Hematopoietic multipotent progenitor cell treated with erythropoietin and hydrocortisone succinate and interleukin-3 and kit ligand, for 8 days (in vitro differentiated cells): ENCODE results near the gene ZSCAN2.
"Not testable (repeated sequence)": the region's sequence is repeated elsewhere in the genome, so short reads cannot be mapped to it uniquely, and the experiment has no call there.

Experiments used
- DNase-seq: peaks from one replicate; pipeline ENCODE4 v3.0.0-alpha.2; 2015

Gene ZSCAN2

DNA sequence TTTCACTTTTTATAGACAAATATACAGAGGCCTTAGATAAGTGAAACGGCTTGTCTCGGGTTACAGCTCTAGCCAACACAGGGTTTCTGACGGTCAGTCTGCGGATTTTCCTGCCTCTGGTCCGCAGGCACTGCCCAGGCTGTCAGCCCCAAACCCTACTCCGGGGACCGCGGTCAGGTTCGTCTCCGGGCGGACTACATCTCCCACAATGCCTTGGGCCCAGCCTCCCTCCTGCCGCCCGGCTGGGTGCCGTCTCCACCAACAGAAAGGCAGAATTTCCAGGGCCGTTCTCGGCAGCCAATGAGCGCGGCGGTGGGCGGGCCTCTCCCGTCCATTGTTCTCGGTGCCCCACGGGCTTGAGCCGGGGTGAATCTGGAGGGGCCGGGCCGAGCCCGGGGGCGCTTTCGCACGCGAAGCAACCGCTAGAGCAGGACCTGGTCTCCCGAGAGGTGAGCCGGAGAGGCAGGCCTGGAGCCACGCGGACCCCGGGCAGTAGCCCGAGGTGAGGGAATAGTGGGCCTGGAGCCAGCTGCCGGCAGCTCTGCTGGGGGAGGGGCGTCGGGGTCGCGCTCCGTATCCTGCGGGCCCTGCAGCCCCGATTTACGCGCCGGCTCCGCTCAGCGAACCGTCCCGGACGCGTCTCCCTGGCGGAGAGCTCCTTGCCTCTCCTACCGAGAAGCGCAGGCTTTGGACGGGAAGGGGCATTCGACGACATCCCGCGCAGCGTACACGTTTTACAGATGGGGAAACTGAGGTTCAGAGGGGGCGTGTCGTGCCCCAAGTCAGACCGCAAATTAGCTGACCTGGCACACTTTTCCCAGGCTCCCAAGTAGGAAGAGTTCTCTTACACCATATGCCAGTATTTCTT is at the start of gene ZSCAN2:
TSS of gene ZSCAN2 (plus strand) at position 323 of the 868 bp plus-strand sequence. CDS start 2,919 bp downstream, outside the sequence.
- peak; percentile 94 for DNase-seq

DNA sequence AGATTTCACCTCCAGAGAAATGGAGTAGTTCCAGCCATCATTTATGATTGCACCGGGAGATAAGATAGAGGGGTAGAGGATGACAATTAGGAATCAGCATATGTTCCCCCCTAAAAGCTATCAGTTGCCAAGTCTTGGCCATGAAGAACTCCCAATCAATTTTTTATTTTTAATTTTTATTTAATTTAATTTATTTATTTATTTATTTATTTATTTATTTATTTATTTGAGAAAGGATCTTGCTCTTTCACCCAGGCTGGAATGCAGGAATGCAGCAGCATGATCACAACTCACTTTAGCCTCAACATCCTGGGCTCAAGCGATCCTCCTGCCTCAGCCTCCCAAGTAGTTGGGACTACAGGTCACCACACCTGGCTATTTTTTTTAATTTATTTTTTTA is 49.2 kb upstream of the ZSCAN2 start:
- not testable (repeated sequence) for DNase-seq

DNA sequence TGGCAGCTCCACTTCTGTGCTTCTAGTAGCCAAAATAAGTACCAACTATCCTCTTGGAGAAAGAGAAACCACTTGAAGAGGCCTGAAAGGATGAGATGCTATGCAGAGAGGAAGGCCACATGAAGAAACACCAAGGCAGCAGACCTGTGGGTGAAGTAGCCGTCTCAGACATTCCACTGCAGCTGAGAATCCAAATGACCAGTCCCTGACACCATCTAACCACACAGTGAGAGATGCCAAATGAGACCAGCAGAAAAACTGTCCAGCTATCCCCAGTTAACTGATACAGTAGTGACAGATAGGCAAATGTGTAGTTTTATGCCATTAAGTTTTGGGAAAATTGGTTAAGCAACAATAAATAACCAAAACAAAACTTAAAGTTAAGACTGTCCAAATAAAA is 47.9 kb upstream of the ZSCAN2 start:
- DNase-seq, result no peak

- DNase-seq, result not testable (repeated sequence)
Observed at GRCh38 chr15:84556690-84557089, 44.1 kb upstream of the ZSCAN2 start.

GRCh38 chr15:84568021-84568420 is 32.8 kb upstream of the ZSCAN2 start:
- DNase-seq, result not testable (repeated sequence)

DNA sequence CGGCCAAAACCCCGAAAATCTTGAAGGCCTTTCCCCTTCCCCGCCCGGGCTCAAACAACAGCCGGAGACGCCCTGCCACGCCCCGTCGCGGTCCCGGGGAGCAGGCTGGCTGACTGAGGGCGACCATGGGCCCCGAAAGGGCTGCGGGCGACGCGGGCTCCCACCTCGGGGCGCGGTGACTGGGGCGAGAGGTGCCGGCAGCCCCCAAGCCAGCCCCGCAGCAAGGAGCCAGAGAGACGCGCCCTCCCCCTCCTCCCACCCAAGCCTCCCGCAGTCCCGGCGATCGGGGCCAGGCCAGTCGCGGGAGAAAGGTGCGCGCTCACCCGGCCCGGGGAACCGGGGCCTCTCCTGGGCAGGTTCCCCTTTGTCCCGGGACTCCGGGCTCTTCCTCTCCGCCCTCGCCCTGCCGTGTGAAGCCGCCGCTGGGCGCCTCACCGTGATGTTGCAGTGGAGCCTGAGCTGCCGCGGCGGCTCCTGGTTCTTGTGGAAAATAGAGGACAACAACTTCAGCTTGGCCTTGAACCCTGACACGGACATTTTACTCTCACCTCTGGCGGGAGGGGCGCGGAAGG is 30.6 kb upstream of the ZSCAN2 start:
- DNase-seq, result peak; percentile 59

GRCh38 chr15:84572231-84572630 is 28.6 kb upstream of the ZSCAN2 start:
- no peak for DNase-seq

DNA sequence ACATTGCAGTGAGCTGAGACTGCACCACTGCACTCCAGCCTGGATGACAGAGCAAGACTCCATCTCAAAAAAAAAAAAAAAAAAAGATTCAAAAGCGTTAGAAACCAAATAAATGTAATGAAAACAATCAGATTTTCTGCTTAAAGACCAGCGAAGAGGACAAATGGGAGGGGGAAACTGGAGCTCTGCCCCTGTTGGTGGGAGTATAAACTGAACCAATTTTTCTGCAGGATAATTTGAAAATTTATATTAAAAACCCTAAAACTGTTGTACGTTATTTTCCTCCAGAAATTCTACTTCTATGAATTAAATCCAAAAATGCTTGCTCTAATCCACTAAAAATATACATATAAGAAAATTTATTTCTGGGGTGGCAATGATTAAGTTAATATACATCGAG is 25.3 kb upstream of the ZSCAN2 start:
- no peak for DNase-seq

DNA sequence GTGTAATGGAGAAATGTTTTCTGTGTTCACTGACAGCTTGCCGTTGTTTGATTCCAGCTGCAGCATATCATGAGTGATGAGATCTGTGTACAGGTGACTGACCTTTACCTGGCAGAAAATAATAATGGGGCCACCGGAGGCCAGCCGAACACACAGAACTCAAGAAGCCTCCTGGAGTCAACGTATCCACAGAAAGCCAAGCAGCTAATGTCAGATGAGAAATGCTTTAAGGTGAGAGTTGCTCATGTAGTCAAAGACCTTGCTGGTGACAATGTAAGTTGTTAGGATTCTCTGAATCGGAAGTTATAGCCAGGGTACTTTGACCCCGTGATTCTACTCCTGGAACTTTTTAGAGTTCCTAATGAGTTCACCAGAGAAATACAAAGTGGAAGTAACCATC is 22.9 kb upstream of the ZSCAN2 start:
- not testable (repeated sequence) for DNase-seq

DNA sequence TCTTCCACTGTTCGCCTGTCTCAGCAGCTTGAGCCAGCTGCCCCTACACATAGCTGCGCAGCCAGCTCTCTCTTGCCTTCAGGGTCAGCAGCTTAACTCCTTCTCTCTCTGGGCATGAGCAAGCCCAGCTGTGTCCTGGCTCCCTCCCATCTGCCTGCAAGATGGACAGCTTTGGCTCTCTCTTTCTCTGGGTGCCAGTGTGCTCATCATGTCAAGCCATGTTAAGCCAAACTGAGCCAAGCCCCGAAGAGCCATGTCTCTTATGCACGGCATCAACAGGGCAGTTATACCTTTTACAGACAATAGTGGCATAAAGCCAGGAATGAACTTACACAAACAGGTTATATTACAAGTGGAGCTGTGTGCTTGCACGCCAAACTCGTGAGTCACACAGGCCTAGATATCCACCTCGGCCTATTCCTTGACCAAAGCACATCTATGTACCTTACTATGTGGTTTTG is 21.5 kb upstream of the ZSCAN2 start:
- DNase-seq, result not testable (repeated sequence)

DNA sequence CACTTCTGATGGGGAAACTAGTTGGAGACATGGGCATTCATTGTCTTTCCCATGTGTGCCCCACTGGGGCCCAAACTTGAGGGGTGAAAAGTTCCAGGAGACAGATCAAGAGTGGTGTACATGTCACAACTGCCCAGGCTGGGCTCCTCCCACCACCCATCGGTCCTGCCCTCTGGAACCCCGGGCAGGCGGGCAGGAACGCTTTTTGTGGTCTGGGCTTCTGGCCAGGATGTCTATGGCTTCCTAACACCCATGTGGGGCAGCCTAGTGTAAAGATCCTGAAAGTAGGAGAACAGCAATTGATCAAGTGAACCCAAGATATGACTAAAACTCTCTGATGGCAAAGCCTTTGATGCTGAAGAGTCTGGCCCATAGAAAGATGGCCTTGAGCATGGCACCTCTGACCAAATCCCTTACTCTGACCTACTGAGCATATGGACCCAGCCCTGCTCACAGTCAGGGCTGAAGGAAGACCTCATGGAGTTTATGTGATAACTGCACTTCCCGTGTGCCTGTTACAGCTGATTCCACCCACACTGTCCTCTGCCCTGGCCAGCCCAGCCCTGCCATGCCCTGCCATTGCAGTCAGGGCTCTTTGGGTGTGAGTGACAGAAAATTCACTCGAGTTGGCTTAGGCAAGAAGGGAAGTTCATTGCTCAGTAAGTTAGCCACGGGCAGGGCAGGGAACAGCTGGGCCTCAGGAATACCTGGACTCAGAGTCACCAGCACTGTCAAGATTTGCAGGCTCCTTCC is 19.0 kb upstream of the ZSCAN2 start:
- peak; percentile 57 for DNase-seq

- peak; percentile 34 for DNase-seq
Observed at GRCh38 chr15:84582583-84583157, 18.1 kb upstream of the ZSCAN2 start.

DNA sequence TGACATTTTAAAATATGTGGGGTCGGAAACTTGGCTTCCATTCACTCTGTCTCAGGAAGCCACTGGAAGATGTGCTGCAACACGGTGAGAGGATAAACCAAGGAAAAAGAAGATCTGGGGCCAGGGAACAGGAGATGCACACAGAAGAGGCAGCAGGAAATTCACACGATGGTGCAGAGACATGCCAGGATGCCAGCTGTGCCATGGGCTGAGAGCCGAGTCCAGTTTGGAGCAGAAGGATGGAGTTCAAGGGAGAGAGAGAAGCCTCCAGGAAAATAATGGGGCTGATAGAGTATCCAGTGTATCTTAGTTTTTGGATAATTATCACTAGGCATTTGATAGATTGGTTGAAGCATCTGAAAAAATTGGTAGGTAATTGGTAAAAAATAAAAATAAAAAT is 16.9 kb upstream of the ZSCAN2 start:
- not testable (repeated sequence) for DNase-seq

DNA sequence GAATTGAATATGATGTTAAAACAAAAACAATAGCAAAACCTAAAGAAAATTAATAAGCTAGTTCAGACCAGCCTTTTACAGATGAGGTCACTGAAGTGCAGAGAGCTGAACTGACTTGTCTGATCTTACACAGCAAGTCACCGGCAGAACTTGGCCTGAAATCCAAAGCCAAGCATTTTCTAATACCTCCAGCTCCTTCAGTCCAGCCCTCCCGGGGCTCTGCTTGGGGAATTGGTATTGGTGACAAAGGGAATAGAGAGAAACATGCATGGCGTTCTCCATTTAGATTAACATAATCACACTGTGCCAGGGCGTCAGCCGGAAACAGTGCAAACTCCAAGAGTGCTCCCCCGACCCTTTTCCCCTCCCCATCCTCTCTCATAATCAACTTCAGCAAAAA is 14.1 kb upstream of the ZSCAN2 start:
- DNase-seq, result no peak

DNA sequence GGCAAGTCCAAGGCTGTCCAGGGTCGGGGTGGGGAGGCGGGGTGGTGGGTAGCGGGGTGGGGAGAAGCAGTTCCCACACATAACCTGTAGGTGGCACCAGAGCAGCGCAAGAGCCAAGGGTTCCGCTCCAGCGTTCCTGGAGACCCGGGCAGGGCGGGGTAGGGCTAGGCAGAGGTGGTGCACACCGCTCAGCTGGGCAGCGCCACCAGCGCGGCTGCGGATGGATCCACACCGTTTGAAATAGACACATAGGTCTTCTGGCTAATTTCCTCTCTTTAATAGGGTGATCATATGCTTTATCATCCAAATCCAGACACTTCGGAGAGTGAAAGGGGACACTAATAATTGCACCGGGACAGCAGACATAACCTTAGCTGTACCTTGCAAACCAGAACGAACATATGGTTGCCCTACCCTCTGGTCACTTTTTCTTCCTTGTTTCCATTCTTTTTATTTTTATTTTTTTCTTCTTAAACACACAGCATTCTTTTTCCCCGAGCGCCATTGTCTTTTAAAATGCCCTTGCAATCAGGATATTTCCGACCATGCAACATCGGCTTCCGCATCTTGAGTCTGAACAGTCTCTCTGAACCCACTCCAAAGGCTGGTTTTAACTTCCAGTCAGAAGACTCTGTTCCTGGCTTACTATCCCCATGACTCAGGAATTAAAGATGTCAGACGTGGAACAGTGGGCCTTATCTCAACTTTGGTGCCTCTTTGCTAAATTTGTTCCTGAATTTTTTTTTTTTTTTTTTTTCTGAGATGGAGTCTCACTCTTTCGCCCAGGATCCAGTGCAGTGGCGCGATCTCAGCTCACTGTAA is 12.5 kb upstream of the ZSCAN2 start:
- peak; percentile 86 for DNase-seq

GRCh38 chr15:84590406-84590805 is 10.4 kb upstream of the ZSCAN2 start:
- no peak for DNase-seq

DNA sequence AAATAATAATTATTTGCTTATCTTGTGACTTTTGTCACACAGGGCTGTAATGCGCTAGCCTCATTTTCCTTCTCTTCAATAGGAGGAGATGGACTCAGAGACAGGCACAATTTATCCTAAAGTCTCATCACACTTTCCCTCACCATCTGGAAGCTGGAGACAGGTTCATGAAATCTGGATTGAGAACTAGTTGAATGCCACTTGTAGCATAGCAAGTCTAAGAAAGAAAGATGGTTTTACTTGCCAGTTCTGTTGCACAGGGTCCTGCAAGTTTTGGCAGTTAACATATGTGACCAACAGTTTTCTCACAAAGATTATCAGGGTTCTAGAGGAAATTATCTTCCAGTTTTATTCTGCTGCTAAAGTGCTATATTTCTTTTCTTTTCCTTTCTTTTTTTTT is 9.0 kb upstream of the ZSCAN2 start:
- DNase-seq, result no peak

DNA sequence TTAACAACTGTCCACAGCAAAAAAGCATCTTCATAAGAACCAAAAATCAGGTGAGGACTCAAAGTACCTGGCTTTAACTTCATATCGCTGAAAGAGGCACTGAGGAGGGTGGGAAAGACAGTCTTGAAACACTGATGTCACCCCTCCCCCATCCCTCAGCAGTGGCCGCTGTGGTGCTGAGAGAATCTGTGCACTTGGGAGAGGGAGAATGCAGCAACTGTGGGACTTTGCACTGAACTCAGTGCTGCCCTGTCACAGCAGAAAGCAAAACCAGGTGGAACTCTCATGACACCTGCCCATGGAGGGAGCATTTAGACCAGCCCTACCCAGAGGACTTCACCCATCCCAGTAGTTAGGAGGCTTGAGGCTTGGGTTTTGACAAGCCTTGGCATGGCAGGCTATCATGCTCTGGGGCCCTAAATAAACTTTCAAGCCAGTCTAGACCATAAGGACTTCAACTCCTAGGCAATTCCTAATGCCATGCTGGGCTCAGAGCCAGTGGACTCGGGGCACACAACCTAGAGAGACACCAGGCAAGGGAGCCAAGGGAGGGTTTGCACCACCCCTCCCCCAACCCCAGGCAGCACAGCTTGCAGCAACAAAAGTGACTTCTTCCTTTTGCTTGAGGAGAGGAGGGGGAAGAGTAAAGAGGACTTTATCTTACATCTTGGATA is 6.1 kb upstream of the ZSCAN2 start:
- DNase-seq, result no peak

GRCh38 chr15:84595660-84596059 is 5.1 kb upstream of the ZSCAN2 start:
- DNase-seq, result no peak

DNA sequence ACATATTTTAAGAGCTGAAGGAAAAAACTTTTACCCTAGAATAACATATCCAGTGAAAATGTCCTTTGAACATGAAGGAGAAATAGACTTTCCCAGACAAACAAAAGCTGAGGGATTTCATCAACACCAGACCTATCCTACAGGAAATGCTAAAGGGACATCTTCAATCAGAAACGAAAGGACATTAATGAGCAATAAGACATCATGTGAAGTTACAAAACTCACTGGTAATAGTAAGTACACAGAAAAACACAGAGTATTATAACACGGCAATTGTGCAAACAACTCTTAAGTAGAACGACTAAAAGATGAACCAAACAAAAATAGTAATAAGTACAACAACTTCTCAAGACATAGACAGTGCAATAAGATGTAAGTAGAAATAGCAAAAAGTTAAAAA is 3.5 kb upstream of the ZSCAN2 start:
- no peak for DNase-seq

DNA sequence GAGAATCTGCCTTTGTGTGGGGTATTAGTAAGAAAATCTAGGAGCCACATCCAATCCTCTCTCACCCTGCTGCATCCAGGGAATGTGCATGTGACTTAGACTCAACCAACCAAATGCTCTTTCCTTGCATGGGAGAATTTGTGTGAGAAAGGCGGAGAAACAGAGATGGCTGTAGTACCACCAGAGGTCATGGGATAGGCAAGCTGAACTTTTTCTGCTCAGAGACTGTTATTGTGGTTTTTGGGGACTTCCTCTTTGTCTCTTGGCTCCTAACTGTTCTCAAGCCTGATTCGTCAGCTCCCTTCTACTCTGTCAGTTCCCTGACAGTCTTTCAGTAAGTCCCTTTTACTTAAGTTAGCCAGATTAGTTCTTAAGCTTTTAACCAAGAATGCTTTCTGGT is 2.6 kb upstream of the ZSCAN2 start:
- peak; percentile 75 for DNase-seq

DNA sequence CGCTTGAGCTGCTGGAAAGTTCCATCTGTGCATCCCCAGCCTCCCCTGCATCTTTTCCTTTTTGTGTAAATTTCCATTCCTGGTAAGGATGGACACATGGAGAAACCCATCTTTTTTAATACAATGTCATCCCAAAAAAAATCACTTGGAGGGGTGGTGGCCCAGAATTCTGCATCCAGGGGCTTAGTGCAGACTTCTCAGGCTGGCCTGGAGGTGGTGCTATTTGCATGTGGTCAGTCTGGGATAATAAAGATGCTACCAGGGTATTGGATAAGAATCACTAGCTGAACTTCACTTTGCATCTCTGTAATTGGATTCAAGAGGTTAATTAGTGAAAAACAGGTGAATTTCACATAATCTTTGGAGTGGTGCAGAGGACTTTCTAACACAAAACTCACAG is 1.8 kb upstream of the ZSCAN2 start:
- peak; percentile 78 for DNase-seq
